Keratinocyte (primary cell): Measurements from ENCODE around the gene RALGPS2. TPM values are rescaled to one million over a fixed set of nuclear protein-coding genes. Genes with fewer than 3 reads are reported as not detected.

Experiments
- DNase-seq: peaks from one replicate; pipeline ENCODE4 v3.0.0-alpha.2; 2011; ENCODE audit warnings: low read depth, missing footprints, low spot score
- FAIRE-seq: peaks from 2 replicates; lab custom pipeline; 2011; peaks lifted over from hg19 to GRCh38; lab: Jason Lieb, UNC
- H2AFZ ChIP-seq: 2 replicates; pipeline ENCODE4 v1.6.0; 2012; ENCODE audit warnings: low read length, control low read depth, inconsistent platforms; ENCODE audit not compliant: control insufficient read depth
- H3K27ac ChIP-seq: 2 replicates; pipeline ENCODE4 v1.5.1; 2011; ENCODE audit warnings: low read length; ENCODE audit not compliant: control insufficient read depth, insufficient read depth
- H3K27me3 ChIP-seq: 3 replicates; pipeline ENCODE4 v1.6.0; 2011; ENCODE audit warnings: low read length; ENCODE audit not compliant: control insufficient read depth, insufficient read depth; ENCODE audit errors: extremely low read depth
- H3K36me3 ChIP-seq, 2 experiments: 2 replicates in 1 of 2; 3 replicates in 1 of 2; pipeline ENCODE4 v1.5.1; 2011; ENCODE audit warnings: low read length in 2 of 2, mild to moderate bottlenecking in 1 of 2; ENCODE audit not compliant: control insufficient read depth in 2 of 2, insufficient read depth in 2 of 2; ENCODE audit errors: extremely low read depth in 1 of 2
- H3K4me1 ChIP-seq: 3 replicates; pipeline ENCODE4 v1.5.1; 2011; ENCODE audit warnings: low read length; ENCODE audit not compliant: control insufficient read depth, insufficient read depth; ENCODE audit errors: extremely low read depth
- H3K4me2 ChIP-seq: 3 replicates; pipeline ENCODE4 v1.6.0; 2011; ENCODE audit warnings: low read depth, low read length; ENCODE audit not compliant: control insufficient read depth, insufficient read depth; ENCODE audit errors: extremely low read depth
- H3K4me3 ChIP-seq, 3 experiments: fragments of 200-600 bp in 1 of 3; sonication (generic) in 1 of 3; 2 replicates in 2 of 3; 3 replicates in 1 of 3; pipeline ENCODE4 v1.5.1; 2011 to 2016; ENCODE audit warnings: low read length in 3 of 3, mild to moderate bottlenecking in 3 of 3, control low read depth in 2 of 3, inconsistent platforms in 1 of 3, low read depth in 1 of 3, mixed read lengths in 1 of 3, mixed run types in 1 of 3, moderate library complexity in 1 of 3; ENCODE audit not compliant: control insufficient read depth in 2 of 3, insufficient read depth in 2 of 3; ENCODE audit errors: extremely low read depth in 1 of 3
- H3K79me2 ChIP-seq: 2 replicates; pipeline ENCODE4 v1.6.0; 2012; ENCODE audit warnings: low read length; ENCODE audit not compliant: control insufficient read depth, insufficient read depth
- H3K9ac ChIP-seq: 3 replicates; pipeline ENCODE4 v1.6.0; 2011; ENCODE audit warnings: low read length; ENCODE audit not compliant: control insufficient read depth, insufficient read depth; ENCODE audit errors: extremely low read depth
- H3K9me1 ChIP-seq: 3 replicates; pipeline ENCODE4 v1.6.0; 2011; ENCODE audit warnings: low read length; ENCODE audit not compliant: control insufficient read depth, insufficient read depth; ENCODE audit errors: extremely low read depth
- H3K9me3 ChIP-seq: 2 replicates; pipeline ENCODE4 v1.5.1; 2012; ENCODE audit warnings: low read depth, low read length; ENCODE audit not compliant: control insufficient read depth
- H4K20me1 ChIP-seq: 3 replicates; pipeline ENCODE4 v1.6.0; 2011; ENCODE audit warnings: low read length; ENCODE audit not compliant: control insufficient read depth, insufficient read depth; ENCODE audit errors: extremely low read depth
- EZH2 ChIP-seq: IDR thresholded peaks from one replicate; pipeline ENCODE4 v1.6.1; 2012; ENCODE audit warnings: inconsistent platforms, mild to moderate bottlenecking, low read length, moderate library complexity
- dilution Hi-C: fragments of 300-500 bp; cut with MboI; formaldehyde crosslinking; loops from one replicate; pipeline ENCODE4 v1.7.0; 2020; ENCODE audit warnings: low sequenced_read_pairs; ENCODE audit not compliant: extremely low pct_ligation_motif_present
- polyA plus RNA-seq, 5 experiments: library from polyadenylated mRNA; depleted of rRNA in 3 of 5; stranded (reverse) in 3 of 5; stranded (forward) in 1 of 5; unstranded in 1 of 5; fragments of >200 nt; gene quantifications; 1 replicate in 1 of 5; 2 replicates in 3 of 5; 3 replicates in 1 of 5; pipeline versions ENCODE4 v1.2.1 to v1.2.3, GENCODE V29; 2011 to 2012; ENCODE audit warnings: missing spikeins in 2 of 5, low read depth in 1 of 5, low replicate concordance in 1 of 5
- TF ChIP-seq, protein P1 (sequence below), 3 experiments: IDR thresholded peaks in 1 of 3; conservative IDR thresholded peaks in 1 of 3; optimal IDR thresholded peaks in 1 of 3; 2 replicates in 2 of 3; 3 replicates in 1 of 3; pipeline versions ENCODE3 to v1.5.1; 2011; ENCODE audit warnings: low read length in 3 of 3, mild to moderate bottlenecking in 3 of 3, moderate library complexity in 2 of 3, control low read depth in 1 of 3, inconsistent platforms in 1 of 3; ENCODE audit not compliant: insufficient read depth in 2 of 3; ENCODE audit errors: extremely low read depth in 1 of 3

The RALGPS2 gene
- polyA plus RNA-seq, 1 donor (not counting 4 experiments of a cell fraction or from before 2014, with no cell fraction given): 14.8 TPM

GRCh38 chr1:178960482-178961240 lies 235.6 kb downstream of the RALGPS2 start:
- Histone ChIP-seq H3K27me3 (no peaks in the 10 kb centered on the region), H3K4me1 (no peaks in the 10 kb centered on the region), H3K9ac (no peak overlapping the region), H3K36me3 (no peaks in the 10 kb centered on the region), H3K4me2 (no peak overlapping the region), H3K9me1 (no peaks in the 10 kb centered on the region), H3K27ac (no peak overlapping the region), H4K20me1 (no peaks in the 10 kb centered on the region), H2AFZ (no peak overlapping the region), H3K9me3 (no peaks in the 10 kb centered on the region), H3K4me3 (no peak overlapping the region), H3K79me2 (no peaks in the 10 kb centered on the region)
- dilution Hi-C loops: no loop called here
- DNase-seq (no peak), FAIRE-seq (no peak)
- TF ChIP-seq, protein P1, sequence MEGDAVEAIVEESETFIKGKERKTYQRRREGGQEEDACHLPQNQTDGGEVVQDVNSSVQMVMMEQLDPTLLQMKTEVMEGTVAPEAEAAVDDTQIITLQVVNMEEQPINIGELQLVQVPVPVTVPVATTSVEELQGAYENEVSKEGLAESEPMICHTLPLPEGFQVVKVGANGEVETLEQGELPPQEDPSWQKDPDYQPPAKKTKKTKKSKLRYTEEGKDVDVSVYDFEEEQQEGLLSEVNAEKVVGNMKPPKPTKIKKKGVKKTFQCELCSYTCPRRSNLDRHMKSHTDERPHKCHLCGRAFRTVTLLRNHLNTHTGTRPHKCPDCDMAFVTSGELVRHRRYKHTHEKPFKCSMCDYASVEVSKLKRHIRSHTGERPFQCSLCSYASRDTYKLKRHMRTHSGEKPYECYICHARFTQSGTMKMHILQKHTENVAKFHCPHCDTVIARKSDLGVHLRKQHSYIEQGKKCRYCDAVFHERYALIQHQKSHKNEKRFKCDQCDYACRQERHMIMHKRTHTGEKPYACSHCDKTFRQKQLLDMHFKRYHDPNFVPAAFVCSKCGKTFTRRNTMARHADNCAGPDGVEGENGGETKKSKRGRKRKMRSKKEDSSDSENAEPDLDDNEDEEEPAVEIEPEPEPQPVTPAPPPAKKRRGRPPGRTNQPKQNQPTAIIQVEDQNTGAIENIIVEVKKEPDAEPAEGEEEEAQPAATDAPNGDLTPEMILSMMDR (optimal IDR thresholded peaks at IDR 0.05 in 1 of 3, IDR thresholded peaks at IDR 0.05 in 1 of 3, conservative IDR thresholded peaks at IDR 0.05 in 1 of 3; ENCODE audit: extremely low read depth in 1 of 3, insufficient read depth in 2 of 3, low read length in 3 of 3): no peak
- TF ChIP-seq EZH2: no peak

DNA sequence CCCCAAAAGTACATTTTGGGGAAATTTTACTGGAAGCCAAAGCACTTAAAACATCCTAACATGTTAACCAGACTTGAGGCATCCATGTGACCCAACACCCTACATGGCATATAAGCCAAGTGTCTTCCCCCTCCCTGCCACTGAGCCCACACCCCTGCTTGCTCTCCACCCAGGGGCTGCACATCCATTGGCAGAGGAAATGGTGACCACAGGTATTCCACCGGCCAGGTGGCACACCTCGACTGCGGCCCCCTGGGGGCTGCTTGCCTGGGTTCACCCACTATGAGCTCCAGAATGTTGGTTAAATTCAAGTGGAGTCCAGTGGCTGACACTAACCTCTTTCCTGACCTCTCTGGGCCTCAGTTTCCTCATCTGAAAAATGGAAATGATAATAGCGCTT lies 236.3 kb downstream of the RALGPS2 start:
- H3K9ac ChIP-seq: no peak overlapping the region
- no peak overlapping the region for H3K4me2 ChIP-seq
- FAIRE-seq (no peak), DNase-seq (no peak)
- H4K20me1 ChIP-seq: no peaks in the 10 kb centered on the region
- TF ChIP-seq, protein P1 (optimal IDR thresholded peaks at IDR 0.05 in 1 of 3, IDR thresholded peaks at IDR 0.05 in 1 of 3, conservative IDR thresholded peaks at IDR 0.05 in 1 of 3; ENCODE audit: extremely low read depth in 1 of 3, insufficient read depth in 2 of 3, low read length in 3 of 3): no peak
- no peak for TF ChIP-seq EZH2
- H3K9me3 ChIP-seq: no peaks in the 10 kb centered on the region
- H3K36me3 ChIP-seq: no peaks in the 10 kb centered on the region
- H3K9me1 ChIP-seq: no peaks in the 10 kb centered on the region
- no peaks in the 10 kb centered on the region for H3K27me3 ChIP-seq
- H2AFZ ChIP-seq: no peak overlapping the region
- dilution Hi-C loops: no loop called here
- no peak overlapping the region for H3K4me3 ChIP-seq
- no peak overlapping the region for H3K27ac ChIP-seq
- no peaks in the 10 kb centered on the region for H3K4me1 ChIP-seq
- H3K79me2 ChIP-seq: no peaks in the 10 kb centered on the region
